Nucleus accumbens (tissue), 56 donors: ENCODE results near the gene MMP3.
A peak's percentile ranks its signal among the peaks of the same experiment; 100 is the strongest.
"Not testable (repeated sequence)": the region's sequence is repeated elsewhere in the genome, so short reads cannot be mapped to it uniquely, and the experiment has no call there.

Source experiments
- DNase-seq, 56 donors: peaks; one replicate each; lab custom pipeline; 2025; lab: John Stamatoyannopoulos, UW

The MMP3 gene

GRCh38 chr11:102843489-102843888 is at the start of gene MMP3:
TSS of gene MMP3 (minus strand) at chr11:102843609. CDS start at chr11:102843546, 63 bp downstream.
- no peak for DNase-seq

- DNase-seq: no peak
These were observed 48.3 kb upstream of the MMP3 start for GRCh38 chr11:102891736-102892135.

- DNase-seq: no peak
These were observed 43.6 kb upstream of the MMP3 start for GRCh38 chr11:102886999-102887398.

- DNase-seq: no peak
These were observed 39.7 kb upstream of the MMP3 start for GRCh38 chr11:102883141-102883540.

GRCh38 chr11:102882389-102883024 is 39.1 kb upstream of the MMP3 start:
- no peak for DNase-seq

- peak in 3 of 56 donors; percentile 2 to 8 (median 4) for DNase-seq
These were observed 36.4 kb upstream of the MMP3 start for GRCh38 chr11:102879801-102880200.

- no peak for DNase-seq
These were observed 35.2 kb upstream of the MMP3 start for GRCh38 chr11:102878595-102878994.

GRCh38 chr11:102874852-102875251 is 31.4 kb upstream of the MMP3 start, which contains the start of gene MMP12:
TSS of gene MMP12 (minus strand) at chr11:102874982. CDS start at chr11:102874937, 45 bp downstream.
- no peak for DNase-seq

- DNase-seq: not testable (repeated sequence)
These were observed 26.1 kb upstream of the MMP3 start for GRCh38 chr11:102869354-102869964.

- DNase-seq: no peak
These were observed 24.9 kb upstream of the MMP3 start for GRCh38 chr11:102868339-102868738.

GRCh38 chr11:102864724-102865123 is 21.3 kb upstream of the MMP3 start:
- DNase-seq: no peak

- no peak for DNase-seq
These were observed 10.5 kb upstream of the MMP3 start for GRCh38 chr11:102853956-102854355.

GRCh38 chr11:102853055-102853454 is 9.6 kb upstream of the MMP3 start:
- DNase-seq: no peak

- DNase-seq: no peak
These were observed 7.8 kb upstream of the MMP3 start for GRCh38 chr11:102850973-102851745.

GRCh38 chr11:102849311-102849710 is 5.9 kb upstream of the MMP3 start:
- DNase-seq: no peak

GRCh38 chr11:102846292-102846691 is 2.9 kb upstream of the MMP3 start:
- DNase-seq: no peak

GRCh38 chr11:102842930-102843329 is 479 bp downstream of the MMP3 start:
- DNase-seq: no peak

GRCh38 chr11:102840018-102840417 is 3.4 kb downstream of the MMP3 start:
- no peak for DNase-seq

- no peak for DNase-seq
These were observed 5.8 kb downstream of the MMP3 start for GRCh38 chr11:102837646-102838045.

- DNase-seq: no peak
These were observed 6.3 kb downstream of the MMP3 start for GRCh38 chr11:102837156-102837555.

GRCh38 chr11:102836290-102836875 is 7.0 kb downstream of the MMP3 start:
- no peak for DNase-seq
